Measurements from ENCODE around the gene LSR.
"Not testable (repeated sequence)": the region's sequence is repeated elsewhere in the genome, so short reads cannot be mapped to it uniquely, and the experiment has no call there.

LSR gene

DNA sequence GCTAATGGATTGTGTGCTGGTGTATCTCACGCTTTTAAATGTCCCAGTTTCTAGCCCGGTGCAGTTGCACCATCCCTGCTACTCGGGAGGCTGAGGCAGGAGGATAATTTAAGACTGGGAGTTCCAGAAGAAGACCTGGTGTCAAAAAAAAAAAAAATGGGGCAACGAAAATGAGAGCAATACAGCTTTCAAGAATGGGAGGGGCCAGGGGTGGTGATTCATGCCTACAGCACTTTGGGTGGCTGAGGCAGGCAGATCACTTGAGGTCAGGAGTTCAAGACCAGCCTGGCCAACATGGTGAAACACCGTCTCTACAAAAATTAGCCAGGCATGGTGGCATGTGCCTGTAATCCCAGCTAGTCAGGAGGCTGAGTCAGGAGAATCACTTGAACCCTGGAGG lies 37.3 kb downstream of the LSR start:
- not testable (repeated sequence) for DNase-seq (ENCODE audit: low read depth)

DNA sequence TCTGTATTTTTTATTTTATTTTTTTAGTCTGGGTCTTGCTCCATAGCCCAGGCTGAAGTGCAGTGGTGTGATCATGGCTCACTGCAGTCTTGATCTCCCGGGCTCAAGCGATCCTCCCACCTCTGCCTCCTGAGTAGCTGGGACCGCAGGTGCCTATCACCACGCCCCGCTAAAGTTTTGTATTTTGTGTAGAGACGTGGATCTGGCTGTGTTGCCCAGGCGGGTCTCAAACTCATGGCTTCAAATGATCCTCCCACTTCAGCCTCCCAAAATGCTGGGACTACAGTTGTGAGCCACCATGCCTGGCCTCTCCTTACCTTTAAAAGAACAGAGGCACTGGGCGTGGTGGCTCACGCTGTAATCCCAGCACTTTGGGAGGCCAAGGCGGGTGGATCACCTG lies 38.9 kb downstream of the LSR start:
- DNase-seq (ENCODE audit: low read depth) = no peak

GRCh38 chr19:35288331-35288730 lies 39.5 kb downstream of the LSR start:
- DNase-seq (ENCODE audit: low read depth) = no peak

DNA sequence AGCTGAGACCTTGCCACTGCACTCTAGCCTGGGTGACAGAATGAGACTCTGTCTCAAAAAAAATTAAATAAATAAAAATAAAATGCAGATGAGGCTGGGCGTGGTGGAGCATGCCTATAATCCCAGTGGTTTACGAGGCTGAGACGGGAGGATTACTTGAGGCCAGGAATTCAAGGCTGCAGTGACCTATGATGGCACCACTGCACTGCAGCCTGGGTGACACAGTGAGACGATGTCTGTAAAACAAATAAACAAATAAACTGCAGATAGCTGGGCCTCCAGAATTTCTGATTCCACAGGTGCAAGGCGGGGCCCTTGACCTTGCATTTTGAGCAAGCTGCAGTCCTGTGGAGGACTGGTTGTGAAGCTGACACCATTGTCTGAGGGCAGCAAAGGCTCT lies 40.1 kb downstream of the LSR start:
- DNase-seq (ENCODE audit: low read depth) = no peak

- DNase-seq (ENCODE audit: low read depth) = no peak
Measured at GRCh38 chr19:35290381-35291127, 41.8 kb downstream of the LSR start.

DNA sequence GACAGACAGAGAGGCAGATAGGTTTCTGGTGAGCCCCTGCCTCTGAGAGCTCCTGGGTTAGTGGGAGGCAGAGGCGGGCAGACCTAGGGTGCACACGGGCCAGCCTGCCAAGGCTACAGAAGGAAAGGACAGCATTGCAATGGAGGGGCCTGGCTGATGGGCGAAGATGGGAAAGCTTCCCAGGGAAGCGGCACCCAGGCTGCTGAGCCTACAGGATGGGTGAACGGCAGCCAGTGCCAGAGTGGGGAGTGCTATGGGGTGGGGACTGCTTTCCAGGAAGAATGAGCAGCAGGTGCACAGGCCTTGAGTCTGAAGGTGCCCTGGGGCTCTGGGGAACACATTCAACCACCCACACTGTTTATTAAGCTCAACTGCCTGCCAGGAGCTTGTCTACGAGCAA lies 42.5 kb downstream of the LSR start:
- no peak for DNase-seq (ENCODE audit: low read depth)

GRCh38 chr19:35291916-35292315 lies 43.1 kb downstream of the LSR start, which contains the start of gene MAG:
TSS of gene MAG (plus strand) at chr19:35292161. CDS start at chr19:35295409, 3,248 bp downstream.
- no peak for DNase-seq (ENCODE audit: low read depth)

- DNase-seq (ENCODE audit: low read depth) = no peak
Measured at GRCh38 chr19:35292421-35293362, 43.9 kb downstream of the LSR start.

DNA sequence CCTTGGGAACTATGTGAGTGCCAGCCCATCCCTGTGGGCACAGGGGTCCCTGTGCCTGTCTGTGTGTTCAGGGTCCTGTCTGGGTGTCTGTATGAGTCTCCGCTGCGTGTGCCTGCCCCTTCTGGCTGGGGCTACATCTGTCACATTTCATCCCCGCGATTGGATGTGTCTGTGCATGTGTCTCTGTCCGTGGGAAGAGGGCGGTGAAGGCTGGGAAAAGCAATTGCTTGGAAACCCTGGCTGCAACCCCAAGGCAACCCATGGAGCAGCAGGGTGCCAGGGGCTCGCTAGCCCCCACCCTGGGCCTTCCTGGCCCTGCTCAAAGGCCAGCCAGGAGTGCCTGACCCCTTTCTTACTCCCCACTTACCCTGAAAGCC lies 44.5 kb downstream of the LSR start:
- DNase-seq (ENCODE audit: low read depth) = no peak

DNA sequence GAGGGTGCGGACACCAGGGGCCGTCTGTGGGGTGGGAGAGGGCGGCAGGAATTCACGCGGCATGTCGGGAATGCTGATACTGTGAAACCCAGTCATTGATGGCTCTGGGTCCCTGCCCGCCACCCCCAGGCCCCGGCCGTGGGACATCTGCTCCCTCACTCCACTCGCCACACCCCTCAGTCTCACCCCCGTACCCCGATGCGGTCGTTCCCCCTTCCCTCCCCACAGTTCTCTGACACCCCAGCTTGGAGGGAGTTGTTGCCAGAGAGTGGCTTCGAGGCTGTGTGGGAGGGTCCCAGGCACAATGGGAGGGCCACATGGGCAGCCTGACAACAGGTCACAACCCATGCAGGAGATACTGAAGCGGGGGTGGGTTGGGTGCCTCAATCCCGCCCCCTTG lies 45.0 kb downstream of the LSR start:
- no peak for DNase-seq (ENCODE audit: low read depth)

- no peak for DNase-seq (ENCODE audit: low read depth)
Measured at GRCh38 chr19:35294328-35294727, 45.5 kb downstream of the LSR start.

GRCh38 chr19:35294859-35295791 lies 46.3 kb downstream of the LSR start:
- no peak for DNase-seq (ENCODE audit: low read depth)

DNA sequence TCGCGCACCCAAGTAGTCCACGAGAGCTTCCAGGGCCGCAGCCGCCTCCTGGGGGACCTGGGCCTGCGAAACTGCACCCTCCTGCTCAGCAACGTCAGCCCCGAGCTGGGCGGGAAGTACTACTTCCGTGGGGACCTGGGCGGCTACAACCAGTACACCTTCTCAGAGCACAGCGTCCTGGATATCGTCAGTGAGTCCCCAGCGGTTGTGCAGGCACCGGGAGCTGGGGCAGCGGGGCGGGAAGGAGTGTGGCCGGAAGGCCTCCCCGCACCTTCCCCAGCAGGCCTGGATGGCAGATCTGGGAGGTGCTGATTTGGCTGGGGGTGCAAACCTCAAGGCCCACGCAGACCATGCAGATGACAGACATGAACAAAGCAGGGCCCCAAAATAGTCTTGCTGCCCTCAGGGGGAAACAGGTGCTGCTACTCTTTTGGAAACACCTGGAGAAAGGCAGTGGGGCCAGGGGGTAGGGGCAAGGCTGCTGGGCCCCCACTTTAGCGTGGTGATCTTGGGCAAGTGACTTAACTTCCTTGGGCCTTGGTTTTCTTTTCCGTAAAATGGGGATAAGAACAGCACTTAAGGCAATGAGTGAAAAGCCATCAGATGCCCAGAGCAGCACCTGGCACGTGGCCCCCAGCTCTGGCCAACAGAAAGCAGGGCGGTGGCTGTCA lies 47.1 kb downstream of the LSR start:
- DNase-seq (ENCODE audit: low read depth) = peak; percentile 4

DNA sequence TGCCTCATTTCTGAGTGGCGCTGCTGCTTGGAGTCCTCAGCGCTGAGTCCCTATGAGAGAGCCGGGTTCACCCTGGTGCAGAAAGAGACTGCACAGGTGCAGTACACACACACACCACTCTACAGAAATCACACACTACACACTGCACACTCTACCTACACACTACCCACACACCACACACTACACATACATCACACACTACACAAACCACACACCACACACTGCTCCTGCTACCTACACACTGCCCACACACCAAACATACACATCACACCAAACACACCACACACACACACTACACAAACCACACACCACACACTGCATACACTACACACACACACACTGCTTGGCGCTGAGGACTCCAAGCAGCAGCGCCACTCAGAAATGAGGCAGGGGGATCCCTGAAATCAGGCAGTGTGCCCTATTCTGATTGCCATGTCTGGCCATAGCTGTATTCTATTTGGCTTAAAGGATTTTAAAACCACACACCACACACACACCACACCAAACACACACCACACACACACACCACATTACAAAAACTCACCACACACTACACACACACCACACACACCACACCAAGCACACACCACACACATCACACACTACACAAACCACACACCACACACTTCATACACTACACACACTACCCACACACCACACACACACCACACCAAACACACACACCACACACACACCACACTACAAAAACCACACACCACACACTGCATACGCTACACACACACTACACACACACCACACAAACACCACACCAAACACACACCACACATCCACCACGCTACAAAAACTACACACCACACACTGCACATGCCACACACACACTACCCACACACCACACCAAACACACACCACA lies 48.1 kb downstream of the LSR start:
- no peak for DNase-seq (ENCODE audit: low read depth)

GRCh38 chr19:35297515-35297848 lies 48.7 kb downstream of the LSR start:
- no peak for DNase-seq (ENCODE audit: low read depth)

- no peak for DNase-seq (ENCODE audit: low read depth)
Measured at GRCh38 chr19:35297922-35298321, 49.1 kb downstream of the LSR start.

DNA sequence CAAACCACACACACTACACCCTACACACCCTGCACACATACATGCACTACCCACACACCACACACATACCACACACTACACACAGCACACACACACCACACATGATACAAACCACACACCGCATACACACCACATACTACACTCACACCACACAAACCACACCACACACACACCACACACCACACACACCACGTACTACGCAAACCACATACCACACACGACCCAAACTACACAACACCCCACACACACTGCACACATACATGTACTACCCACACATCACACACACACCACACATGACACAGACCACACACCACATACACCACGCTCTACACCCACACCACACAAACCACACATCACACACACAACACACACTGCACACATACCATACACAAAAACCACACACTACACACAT lies 49.8 kb downstream of the LSR start:
- DNase-seq (ENCODE audit: low read depth) = no peak

DNA sequence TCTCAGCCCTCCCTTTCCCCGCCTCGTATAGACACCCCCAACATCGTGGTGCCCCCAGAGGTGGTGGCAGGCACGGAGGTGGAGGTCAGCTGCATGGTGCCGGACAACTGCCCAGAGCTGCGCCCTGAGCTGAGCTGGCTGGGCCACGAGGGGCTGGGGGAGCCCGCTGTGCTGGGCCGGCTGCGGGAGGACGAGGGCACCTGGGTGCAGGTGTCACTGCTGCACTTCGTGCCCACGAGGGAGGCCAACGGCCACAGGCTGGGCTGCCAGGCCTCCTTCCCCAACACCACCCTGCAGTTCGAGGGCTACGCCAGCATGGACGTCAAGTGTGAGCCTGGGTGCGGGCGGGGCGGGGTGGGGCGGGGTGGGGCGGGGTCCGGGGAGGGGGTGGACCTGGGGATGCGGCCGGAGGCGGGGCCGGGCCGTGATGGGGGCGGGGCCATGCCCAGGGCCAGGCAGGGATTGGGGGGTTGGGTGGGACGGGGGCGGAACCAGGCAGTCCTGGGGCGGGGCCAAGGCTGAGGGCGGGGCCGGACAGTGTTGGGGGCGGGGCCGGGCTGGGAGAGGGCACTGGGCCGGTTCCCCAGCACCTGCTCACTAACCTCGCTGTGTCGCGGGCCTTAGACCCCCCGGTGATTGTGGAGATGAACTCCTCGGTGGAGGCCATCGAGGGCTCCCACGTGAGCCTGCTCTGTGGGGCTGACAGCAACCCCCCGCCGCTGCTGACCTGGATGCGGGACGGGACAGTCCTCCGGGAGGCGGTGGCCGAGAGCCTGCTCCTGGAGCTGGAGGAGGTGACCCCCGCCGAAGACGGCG lies 50.9 kb downstream of the LSR start:
- DNase-seq (ENCODE audit: low read depth) = no peak

- no peak for DNase-seq (ENCODE audit: low read depth)
Measured at GRCh38 chr19:35300339-35300649, 51.5 kb downstream of the LSR start.

GRCh38 chr19:35301961-35302360 lies 53.2 kb downstream of the LSR start:
- no peak for DNase-seq (ENCODE audit: low read depth)
